ENCODE results near the gene SMYD2. TPM values are rescaled to one million over a fixed set of nuclear protein-coding genes. Genes with fewer than 3 reads are reported as not detected.

Gene SMYD2
- total RNA-seq, 4 donors from 2014 or later, result 17.1 to 30.0 (median 26.2) TPM

GRCh38 chr1:214380986-214381695 lies 100.2 kb downstream of the SMYD2 start:
- no peak for DNase-seq (ENCODE audit: low spot score in 2 of 2)
- TF ChIP-seq, protein P1, sequence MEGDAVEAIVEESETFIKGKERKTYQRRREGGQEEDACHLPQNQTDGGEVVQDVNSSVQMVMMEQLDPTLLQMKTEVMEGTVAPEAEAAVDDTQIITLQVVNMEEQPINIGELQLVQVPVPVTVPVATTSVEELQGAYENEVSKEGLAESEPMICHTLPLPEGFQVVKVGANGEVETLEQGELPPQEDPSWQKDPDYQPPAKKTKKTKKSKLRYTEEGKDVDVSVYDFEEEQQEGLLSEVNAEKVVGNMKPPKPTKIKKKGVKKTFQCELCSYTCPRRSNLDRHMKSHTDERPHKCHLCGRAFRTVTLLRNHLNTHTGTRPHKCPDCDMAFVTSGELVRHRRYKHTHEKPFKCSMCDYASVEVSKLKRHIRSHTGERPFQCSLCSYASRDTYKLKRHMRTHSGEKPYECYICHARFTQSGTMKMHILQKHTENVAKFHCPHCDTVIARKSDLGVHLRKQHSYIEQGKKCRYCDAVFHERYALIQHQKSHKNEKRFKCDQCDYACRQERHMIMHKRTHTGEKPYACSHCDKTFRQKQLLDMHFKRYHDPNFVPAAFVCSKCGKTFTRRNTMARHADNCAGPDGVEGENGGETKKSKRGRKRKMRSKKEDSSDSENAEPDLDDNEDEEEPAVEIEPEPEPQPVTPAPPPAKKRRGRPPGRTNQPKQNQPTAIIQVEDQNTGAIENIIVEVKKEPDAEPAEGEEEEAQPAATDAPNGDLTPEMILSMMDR (IDR thresholded peaks at IDR 0.05), result no peak
- no peak for TF ChIP-seq POLR2A (IDR thresholded peaks at IDR 0.05)
- intact Hi-C loops (cut with DNase I; ENCODE audit: low total_unique reads), result loop anchor here (5.0 kb wide), 1 partner anchor 1116 kb away; no protein-coding TSS in a partner anchor
- WGBS, 2 donors, result 33 to 38% methylated on average over 1 of the region's 1 CpG
- no peak overlapping the region for H3K4me3 ChIP-seq (ENCODE audit: low read depth, poor library complexity, severe bottlenecking)

- no peak for DNase-seq (ENCODE audit: low spot score in 2 of 2)
- TF ChIP-seq, protein P1 (IDR thresholded peaks at IDR 0.05), result no peak
- no peak for TF ChIP-seq POLR2A (IDR thresholded peaks at IDR 0.05)
- intact Hi-C loops (cut with DNase I; ENCODE audit: low total_unique reads), result loop anchor here (5.0 kb wide), 1 partner anchor 1114 kb away; no protein-coding TSS in a partner anchor
- 95 to 96% methylated on average over 33 to 43 of the region's 45 CpGs for WGBS, 2 donors
- no peak overlapping the region for H3K4me3 ChIP-seq (ENCODE audit: low read depth, poor library complexity, severe bottlenecking)
Observed at GRCh38 chr1:214383381-214384372, 102.7 kb downstream of the SMYD2 start.

- TF ChIP-seq, protein P1 (IDR thresholded peaks at IDR 0.05), result no peak
- no peak for TF ChIP-seq POLR2A (IDR thresholded peaks at IDR 0.05)
- H3K4me3 ChIP-seq (ENCODE audit: low read depth, poor library complexity, severe bottlenecking), result no peak overlapping the region
- intact Hi-C loops (cut with DNase I; ENCODE audit: low total_unique reads), result loop anchor here (5.0 kb wide), 1 partner anchor 1113 kb away; no protein-coding TSS in a partner anchor
- DNase-seq (ENCODE audit: low spot score in 2 of 2), result no peak
- WGBS, 2 donors, result 96% methylated on average over 18 of the region's 18 CpGs
Observed at GRCh38 chr1:214384373-214385079, 103.6 kb downstream of the SMYD2 start.

DNA sequence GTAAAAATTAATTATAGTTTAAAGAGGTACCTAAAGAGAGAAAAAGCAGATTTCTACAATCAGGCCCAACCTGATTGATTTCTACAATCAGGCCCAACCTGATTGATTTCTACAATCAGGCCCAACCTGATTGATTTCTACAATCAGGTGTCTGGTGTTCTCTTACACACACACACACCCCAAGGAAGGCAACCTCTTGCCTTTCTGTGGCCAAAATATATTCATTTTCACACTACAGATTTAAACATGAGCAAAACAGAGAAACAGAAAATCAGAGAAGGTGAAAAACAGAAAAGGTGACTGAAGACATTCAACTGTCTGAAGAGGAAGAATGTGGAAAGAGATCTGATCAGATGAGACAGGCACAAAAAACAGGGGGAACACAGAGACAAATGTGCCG lies 104.5 kb downstream of the SMYD2 start:
- no peak for DNase-seq (ENCODE audit: low spot score in 2 of 2)
- intact Hi-C loops (cut with DNase I; ENCODE audit: low total_unique reads), result no loop called here
- 88 to 93% methylated on average over 1 of the region's 1 CpG for WGBS, 2 donors
- TF ChIP-seq POLR2A (IDR thresholded peaks at IDR 0.05), result no peak
- TF ChIP-seq, protein P1 (IDR thresholded peaks at IDR 0.05), result no peak
- no peak overlapping the region for H3K4me3 ChIP-seq (ENCODE audit: low read depth, poor library complexity, severe bottlenecking)

DNA sequence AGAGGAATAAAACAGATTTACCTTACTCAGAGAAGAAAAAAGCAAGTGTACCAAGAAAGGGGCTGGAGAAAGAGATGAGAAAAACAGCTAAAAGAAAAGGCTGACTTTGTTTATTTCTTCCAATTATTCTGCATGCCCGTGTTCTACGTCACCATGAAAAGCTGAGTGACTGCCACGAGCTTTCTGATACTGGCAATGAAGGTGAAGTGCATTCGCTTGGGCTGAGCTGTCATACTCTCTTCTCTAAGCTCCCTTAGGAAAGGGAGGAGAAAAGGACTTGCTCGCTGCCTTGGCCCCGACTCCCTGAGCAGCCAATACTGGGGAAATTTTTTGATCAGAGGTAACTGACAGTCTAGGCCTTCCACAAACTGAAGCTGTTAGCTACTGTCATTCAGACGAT lies 105.4 kb downstream of the SMYD2 start:
- H3K4me3 ChIP-seq (ENCODE audit: low read depth, poor library complexity, severe bottlenecking), result no peak overlapping the region
- intact Hi-C loops (cut with DNase I; ENCODE audit: low total_unique reads), result no loop called here
- DNase-seq (ENCODE audit: low spot score in 2 of 2), result no peak
- WGBS, 2 donors, result 85 to 89% methylated on average over 7 of the region's 7 CpGs
- TF ChIP-seq, protein P1 (IDR thresholded peaks at IDR 0.05), result no peak
- TF ChIP-seq POLR2A (IDR thresholded peaks at IDR 0.05), result no peak

Data from lower leg skin (tissue), 4 donors.